Measurements from ENCODE around the gene EEFSEC.

- no peak for TF ChIP-seq CTCF (IDR thresholded peaks at IDR 0.05)
- TF ChIP-seq POLR2A (IDR thresholded peaks at IDR 0.05) = no peak
Observed at GRCh38 chr3:128364808-128365360, 211.6 kb downstream of the EEFSEC start.

Data from breast epithelium (tissue), 3 donors.